ENCODE measurements around the gene ZNF335. TPM values are rescaled to one million over a fixed set of nuclear protein-coding genes. Genes with fewer than 3 reads are reported as not detected.

Gene ZNF335
- total RNA-seq, 1 donor from 2014 or later = 28.5 TPM

DNA sequence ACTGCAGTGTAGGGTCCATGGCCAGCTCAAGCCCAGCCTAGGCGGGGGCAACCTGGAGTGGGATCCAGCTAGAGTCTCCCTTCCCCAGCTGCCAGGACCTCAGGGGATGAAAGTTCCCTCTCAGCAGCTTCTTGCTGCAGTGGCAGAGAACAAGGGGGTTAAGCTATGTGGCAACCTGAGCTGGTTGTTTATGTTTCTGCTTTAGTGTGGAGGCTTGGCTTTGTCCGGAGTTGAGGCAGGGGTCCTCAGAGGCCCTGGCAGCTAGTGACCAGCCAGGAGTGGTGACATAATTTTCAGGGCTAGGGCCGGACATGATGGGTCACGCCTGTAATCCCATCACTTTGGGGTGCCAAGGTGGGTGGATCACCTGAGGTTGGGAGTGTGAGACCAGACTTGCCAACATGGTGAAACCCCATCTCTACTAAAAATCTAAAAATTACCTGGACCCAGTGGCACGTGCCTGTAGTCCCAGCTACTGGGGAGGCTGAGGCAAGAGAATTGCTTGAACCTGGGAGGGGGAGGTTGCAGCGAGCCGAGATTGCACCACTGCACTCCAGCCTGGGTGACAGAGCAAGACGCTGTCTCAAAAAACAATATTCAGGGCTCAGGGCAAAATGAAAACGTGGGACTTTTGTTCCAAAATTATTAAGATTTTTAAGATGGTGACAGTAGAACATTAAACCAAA is 46.0 kb downstream of the ZNF335 start:
- DNase-seq (ENCODE audit: low spot score, unreplicated experiment) = no peak
- no peaks in the 10 kb centered on the region for H3K9me3 Mint-ChIP-seq (ENCODE audit: low read depth)
- H3K4me3 Mint-ChIP-seq (ENCODE audit: low read depth) = no peak overlapping the region
- no peaks in the 10 kb centered on the region for H3K36me3 Mint-ChIP-seq (ENCODE audit: insufficient read depth)
- TF ChIP-seq, protein P1, sequence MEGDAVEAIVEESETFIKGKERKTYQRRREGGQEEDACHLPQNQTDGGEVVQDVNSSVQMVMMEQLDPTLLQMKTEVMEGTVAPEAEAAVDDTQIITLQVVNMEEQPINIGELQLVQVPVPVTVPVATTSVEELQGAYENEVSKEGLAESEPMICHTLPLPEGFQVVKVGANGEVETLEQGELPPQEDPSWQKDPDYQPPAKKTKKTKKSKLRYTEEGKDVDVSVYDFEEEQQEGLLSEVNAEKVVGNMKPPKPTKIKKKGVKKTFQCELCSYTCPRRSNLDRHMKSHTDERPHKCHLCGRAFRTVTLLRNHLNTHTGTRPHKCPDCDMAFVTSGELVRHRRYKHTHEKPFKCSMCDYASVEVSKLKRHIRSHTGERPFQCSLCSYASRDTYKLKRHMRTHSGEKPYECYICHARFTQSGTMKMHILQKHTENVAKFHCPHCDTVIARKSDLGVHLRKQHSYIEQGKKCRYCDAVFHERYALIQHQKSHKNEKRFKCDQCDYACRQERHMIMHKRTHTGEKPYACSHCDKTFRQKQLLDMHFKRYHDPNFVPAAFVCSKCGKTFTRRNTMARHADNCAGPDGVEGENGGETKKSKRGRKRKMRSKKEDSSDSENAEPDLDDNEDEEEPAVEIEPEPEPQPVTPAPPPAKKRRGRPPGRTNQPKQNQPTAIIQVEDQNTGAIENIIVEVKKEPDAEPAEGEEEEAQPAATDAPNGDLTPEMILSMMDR (IDR thresholded peaks at IDR 0.05; ENCODE audit: unreplicated experiment) = no peak
- peaks cover 5% of the 10 kb centered on the region for H3K27me3 Mint-ChIP-seq
- H3K27ac Mint-ChIP-seq = no peak overlapping the region
- H3K4me1 Mint-ChIP-seq (ENCODE audit: low read depth) = peaks cover 5% of the 10 kb centered on the region

- TF ChIP-seq, protein P1 (IDR thresholded peaks at IDR 0.05; ENCODE audit: unreplicated experiment) = no peak
- peaks cover 5% of the 10 kb centered on the region for H3K4me1 Mint-ChIP-seq (ENCODE audit: low read depth)
- H3K9me3 Mint-ChIP-seq (ENCODE audit: low read depth) = no peaks in the 10 kb centered on the region
- H3K36me3 Mint-ChIP-seq (ENCODE audit: insufficient read depth) = no peaks in the 10 kb centered on the region
- DNase-seq (ENCODE audit: low spot score, unreplicated experiment) = no peak
- H3K27me3 Mint-ChIP-seq = peaks cover 13% of the 10 kb centered on the region
- H3K4me3 Mint-ChIP-seq (ENCODE audit: low read depth) = no peak overlapping the region
- no peak overlapping the region for H3K27ac Mint-ChIP-seq
These were observed 47.4 kb downstream of the ZNF335 start for GRCh38 chr20:45924391-45925261.

DNA sequence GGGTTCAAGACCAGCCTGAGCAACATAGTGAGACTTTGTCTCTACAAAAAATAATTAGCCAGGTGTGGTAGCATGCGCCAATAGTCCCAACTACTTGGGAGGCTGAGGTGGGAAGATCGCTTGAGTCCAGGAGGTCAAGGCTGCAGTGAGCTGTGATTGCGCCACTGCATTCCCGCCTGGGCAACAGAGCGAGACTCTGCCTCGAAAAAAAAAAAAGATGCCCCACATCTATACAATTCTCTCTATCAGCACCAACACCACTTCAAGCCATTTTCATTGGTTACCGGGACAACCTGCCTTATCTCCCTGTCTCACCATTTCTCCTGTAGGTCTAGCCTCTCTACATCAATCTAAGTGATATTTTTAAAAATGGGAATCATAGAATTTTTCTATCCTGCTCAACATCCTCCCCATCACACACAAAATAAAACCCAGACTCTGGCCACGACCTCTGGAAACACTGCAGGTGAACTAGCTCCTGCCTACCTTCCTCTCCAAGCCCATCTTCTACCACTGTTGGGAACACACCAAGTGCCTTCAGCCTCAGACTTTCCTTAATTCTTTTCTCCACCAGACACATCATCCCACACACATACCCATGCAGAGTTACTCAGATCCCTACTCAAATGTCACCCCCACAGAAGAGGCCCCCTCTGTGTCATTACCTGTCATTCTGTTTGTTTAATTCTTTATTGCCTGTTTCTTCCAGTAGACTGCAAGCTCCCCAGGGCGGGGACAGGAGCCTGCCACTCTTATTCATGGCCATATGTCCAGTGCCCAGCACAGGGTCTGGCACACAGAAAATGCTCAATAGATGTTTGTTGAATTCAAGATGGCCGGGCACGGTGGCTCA is 50.4 kb downstream of the ZNF335 start:
- Mint-ChIP-seq H3K36me3 (ENCODE audit: insufficient read depth) (no peaks in the 10 kb centered on the region), H3K9me3 (ENCODE audit: low read depth) (no peaks in the 10 kb centered on the region)

GRCh38 chr20:45920462-45921336 is 51.3 kb downstream of the ZNF335 start:
- H3K4me3 Mint-ChIP-seq (ENCODE audit: low read depth) = no peak overlapping the region
- DNase-seq (ENCODE audit: low spot score, unreplicated experiment) = no peak
- H3K27ac Mint-ChIP-seq = no peak overlapping the region
- no peaks in the 10 kb centered on the region for H3K36me3 Mint-ChIP-seq (ENCODE audit: insufficient read depth)
- H3K4me1 Mint-ChIP-seq (ENCODE audit: low read depth) = no peaks in the 10 kb centered on the region
- TF ChIP-seq, protein P1 (IDR thresholded peaks at IDR 0.05; ENCODE audit: unreplicated experiment) = no peak
- H3K27me3 Mint-ChIP-seq = peaks cover 13% of the 10 kb centered on the region
- no peaks in the 10 kb centered on the region for H3K9me3 Mint-ChIP-seq (ENCODE audit: low read depth)

More for the DNA sequence above, 50.4 kb downstream of the ZNF335 start:
- Mint-ChIP-seq H3K4me1 (ENCODE audit: low read depth) (no peaks in the 10 kb centered on the region), H3K27ac (no peak overlapping the region), H3K27me3 (peaks cover 13% of the 10 kb centered on the region), H3K4me3 (ENCODE audit: low read depth) (no peak overlapping the region)
- TF ChIP-seq, protein P1 (IDR thresholded peaks at IDR 0.05; ENCODE audit: unreplicated experiment) = no peak
- DNase-seq (ENCODE audit: low spot score, unreplicated experiment) = no peak

Measured in progenitor cell of endocrine pancreas (in vitro differentiated cells).